ENCODE measurements around the gene PDLIM4.

PDLIM4 gene

DNA sequence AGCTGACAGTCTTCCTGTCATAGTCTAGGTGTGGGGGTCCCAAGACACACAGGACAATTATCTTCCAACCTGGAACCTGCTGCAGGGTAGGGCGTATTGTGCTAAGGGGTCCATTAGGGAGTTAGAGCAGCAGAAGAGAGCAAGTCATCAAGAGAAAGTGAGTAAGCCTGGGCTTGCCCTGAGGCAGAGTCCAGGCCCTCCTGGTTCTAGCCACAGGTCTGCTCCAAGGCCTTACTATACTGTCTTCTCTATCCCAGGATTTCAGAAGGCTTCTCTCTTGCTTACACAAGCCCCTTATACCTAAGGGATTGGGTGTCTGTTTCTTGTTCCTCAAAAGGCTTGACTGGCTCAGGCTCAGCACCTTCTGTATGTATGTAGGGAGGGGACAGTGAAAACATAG is 37.5 kb upstream of the PDLIM4 start:
- TF ChIP-seq, protein P1, sequence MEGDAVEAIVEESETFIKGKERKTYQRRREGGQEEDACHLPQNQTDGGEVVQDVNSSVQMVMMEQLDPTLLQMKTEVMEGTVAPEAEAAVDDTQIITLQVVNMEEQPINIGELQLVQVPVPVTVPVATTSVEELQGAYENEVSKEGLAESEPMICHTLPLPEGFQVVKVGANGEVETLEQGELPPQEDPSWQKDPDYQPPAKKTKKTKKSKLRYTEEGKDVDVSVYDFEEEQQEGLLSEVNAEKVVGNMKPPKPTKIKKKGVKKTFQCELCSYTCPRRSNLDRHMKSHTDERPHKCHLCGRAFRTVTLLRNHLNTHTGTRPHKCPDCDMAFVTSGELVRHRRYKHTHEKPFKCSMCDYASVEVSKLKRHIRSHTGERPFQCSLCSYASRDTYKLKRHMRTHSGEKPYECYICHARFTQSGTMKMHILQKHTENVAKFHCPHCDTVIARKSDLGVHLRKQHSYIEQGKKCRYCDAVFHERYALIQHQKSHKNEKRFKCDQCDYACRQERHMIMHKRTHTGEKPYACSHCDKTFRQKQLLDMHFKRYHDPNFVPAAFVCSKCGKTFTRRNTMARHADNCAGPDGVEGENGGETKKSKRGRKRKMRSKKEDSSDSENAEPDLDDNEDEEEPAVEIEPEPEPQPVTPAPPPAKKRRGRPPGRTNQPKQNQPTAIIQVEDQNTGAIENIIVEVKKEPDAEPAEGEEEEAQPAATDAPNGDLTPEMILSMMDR (IDR thresholded peaks at IDR 0.05; ENCODE audit: low read depth, low read length) = no peak
- Histone ChIP-seq H3K27me3 (no peaks in the 10 kb centered on the region), H3K4me1 (peaks cover 2% of the 10 kb centered on the region), H3K4me3 (ENCODE audit: low read depth, low read length) (no peak overlapping the region), H3K9me3 (no peaks in the 10 kb centered on the region), H3K36me3 (no peaks in the 10 kb centered on the region)
- no peak for DNase-seq

DNA sequence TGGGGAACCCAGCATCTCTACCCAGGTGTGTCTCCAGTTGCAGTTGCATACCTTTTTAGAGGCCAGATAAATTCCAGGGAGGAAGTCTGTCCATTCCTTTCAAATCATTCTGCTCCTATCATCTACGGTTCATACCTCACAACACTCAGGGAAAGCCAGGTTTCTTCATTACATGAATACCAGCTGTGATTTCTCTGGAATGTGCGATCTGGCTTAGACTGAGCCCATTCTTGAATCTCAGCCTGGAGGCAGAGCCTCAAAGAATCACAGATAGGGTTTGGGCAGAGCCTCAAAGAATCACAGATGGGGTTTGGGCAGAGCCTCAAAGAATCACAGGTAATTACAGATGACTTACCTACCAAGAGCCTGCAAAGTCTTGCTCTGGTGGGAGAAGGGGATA is 37.0 kb upstream of the PDLIM4 start:
- no peak for DNase-seq
- TF ChIP-seq, protein P1 (IDR thresholded peaks at IDR 0.05; ENCODE audit: low read depth, low read length) = no peak
- Histone ChIP-seq H3K4me3 (ENCODE audit: low read depth, low read length) (no peak overlapping the region), H3K4me1 (peaks cover 6% of the 10 kb centered on the region), H3K9me3 (no peaks in the 10 kb centered on the region), H3K27me3 (no peaks in the 10 kb centered on the region), H3K36me3 (no peaks in the 10 kb centered on the region)

DNA sequence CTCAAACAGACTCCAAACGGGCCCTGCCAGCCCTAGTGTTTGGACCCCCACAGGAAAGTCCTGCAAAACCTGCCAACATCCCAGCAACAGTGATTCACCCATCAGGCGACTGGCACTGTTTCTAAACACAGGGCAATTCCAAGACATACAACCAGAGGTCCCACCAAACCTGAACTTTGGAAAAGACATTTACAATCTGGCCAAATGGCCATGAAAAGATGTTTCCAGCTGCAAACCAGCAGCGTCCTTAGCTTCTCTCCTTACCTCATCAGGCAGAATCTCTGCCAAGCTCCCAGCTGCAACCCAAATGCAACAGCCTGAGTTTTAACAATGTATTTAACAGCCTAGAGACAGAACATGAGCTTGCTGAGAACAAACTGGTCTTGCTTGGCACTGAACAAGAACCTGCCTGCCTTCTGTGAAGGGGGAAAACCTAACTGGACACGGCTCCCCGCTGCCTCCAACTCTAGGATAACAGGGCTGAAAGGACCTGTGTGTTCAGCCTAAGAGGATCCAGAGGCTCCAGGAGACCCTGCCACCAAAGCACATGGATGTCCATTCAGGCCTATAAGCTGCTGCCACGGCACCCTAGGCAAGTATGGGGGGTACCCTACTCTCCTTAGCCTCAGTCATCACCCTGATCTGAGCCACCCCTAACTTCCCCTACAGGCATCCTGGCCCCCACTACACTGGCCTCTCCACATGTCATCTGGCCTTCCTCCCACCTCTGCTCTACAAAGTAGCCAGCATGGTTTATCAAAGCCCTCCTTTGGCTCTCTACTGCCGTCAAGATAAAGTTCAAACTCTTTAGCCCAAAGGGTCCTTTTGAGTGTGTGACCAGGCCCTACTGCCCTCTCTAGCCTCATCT is 35.5 kb upstream of the PDLIM4 start:
- Histone ChIP-seq H3K36me3 (no peaks in the 10 kb centered on the region), H3K4me3 (ENCODE audit: low read depth, low read length) (no peak overlapping the region), H3K4me1 (peaks cover 11% of the 10 kb centered on the region), H3K27me3 (no peaks in the 10 kb centered on the region), H3K9me3 (no peaks in the 10 kb centered on the region)
- DNase-seq = no peak
- TF ChIP-seq, protein P1 (IDR thresholded peaks at IDR 0.05; ENCODE audit: low read depth, low read length) = no peak

DNA sequence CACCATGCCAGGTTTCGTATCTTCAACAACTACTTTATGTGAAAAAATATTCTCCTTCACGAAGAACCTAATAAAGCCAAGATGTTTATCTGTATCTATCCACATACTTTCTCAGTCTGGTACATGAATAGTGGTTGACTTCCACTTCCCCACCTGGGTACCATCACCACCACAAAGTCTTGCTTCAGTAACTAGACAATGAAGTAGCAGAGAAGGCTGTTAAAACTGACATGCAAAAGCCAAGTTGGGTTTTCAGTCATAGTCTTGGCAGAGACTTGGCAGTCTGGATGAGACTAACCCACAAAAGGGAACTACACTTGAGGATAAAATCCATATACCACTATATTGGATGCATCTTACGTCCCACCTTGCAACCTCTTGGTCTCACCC is 34.9 kb upstream of the PDLIM4 start:
- Histone ChIP-seq H3K9me3 (no peaks in the 10 kb centered on the region), H3K4me3 (ENCODE audit: low read depth, low read length) (no peak overlapping the region), H3K4me1 (peaks cover 11% of the 10 kb centered on the region), H3K36me3 (no peaks in the 10 kb centered on the region), H3K27me3 (no peaks in the 10 kb centered on the region)
- no peak for DNase-seq
- TF ChIP-seq, protein P1 (IDR thresholded peaks at IDR 0.05; ENCODE audit: low read depth, low read length) = no peak

DNA sequence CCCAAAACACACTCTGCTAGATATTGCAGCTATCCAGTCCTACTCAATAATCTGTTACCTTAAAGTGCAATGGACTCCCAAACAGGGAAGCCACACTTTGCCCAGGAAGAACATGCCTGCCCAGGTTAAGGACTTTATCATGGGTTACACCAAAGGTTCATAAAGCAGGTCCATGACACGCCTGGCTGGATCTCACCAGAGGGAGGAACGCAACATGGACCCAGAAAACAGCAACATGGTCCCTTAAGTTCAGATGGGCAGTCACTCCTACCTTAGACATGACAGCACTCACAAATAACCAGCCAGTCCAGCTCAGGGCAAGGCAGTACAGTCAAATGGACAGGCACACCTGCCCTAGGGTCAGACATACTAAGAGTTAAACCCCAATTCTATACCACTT is 33.6 kb upstream of the PDLIM4 start:
- TF ChIP-seq, protein P1 (IDR thresholded peaks at IDR 0.05; ENCODE audit: low read depth, low read length) = no peak
- Histone ChIP-seq H3K9me3 (no peaks in the 10 kb centered on the region), H3K4me1 (peaks cover 11% of the 10 kb centered on the region), H3K27me3 (no peaks in the 10 kb centered on the region), H3K4me3 (ENCODE audit: low read depth, low read length) (no peak overlapping the region), H3K36me3 (no peaks in the 10 kb centered on the region)
- no peak for DNase-seq

DNA sequence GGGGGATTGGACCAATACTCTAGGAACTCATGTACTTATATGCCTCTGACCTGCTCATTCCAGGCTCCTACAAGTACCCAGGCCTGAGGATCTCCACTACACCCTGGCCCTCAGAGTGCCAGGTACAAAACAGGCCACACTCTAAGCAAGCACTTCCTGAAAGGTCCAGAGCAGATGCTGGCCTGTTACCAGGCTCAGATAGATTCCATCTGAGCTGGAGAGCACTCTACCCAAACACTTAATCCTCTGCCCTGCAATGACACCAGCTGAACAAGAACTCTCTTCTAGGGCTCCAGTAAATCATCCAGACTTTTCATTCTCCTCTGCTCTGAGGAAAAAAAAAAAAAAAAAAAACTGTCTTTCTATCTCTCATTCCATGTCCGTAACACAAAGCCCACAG is 32.8 kb upstream of the PDLIM4 start:
- Histone ChIP-seq H3K27me3 (no peaks in the 10 kb centered on the region), H3K4me1 (peaks cover 11% of the 10 kb centered on the region), H3K9me3 (no peaks in the 10 kb centered on the region), H3K36me3 (no peaks in the 10 kb centered on the region), H3K4me3 (ENCODE audit: low read depth, low read length) (no peak overlapping the region)
- TF ChIP-seq, protein P1 (IDR thresholded peaks at IDR 0.05; ENCODE audit: low read depth, low read length) = no peak
- no peak for DNase-seq
